LNCAP (cell line): ENCODE results near the gene ATG16L1.

ENCODE experiments used
- TF ChIP-seq, protein P1 (sequence below): fragments of 450-650 bp; IDR thresholded peaks from 2 replicates; pipeline ENCODE4 v1.5.1; 2017; ENCODE audit warnings: mild to moderate bottlenecking

ATG16L1 gene

DNA sequence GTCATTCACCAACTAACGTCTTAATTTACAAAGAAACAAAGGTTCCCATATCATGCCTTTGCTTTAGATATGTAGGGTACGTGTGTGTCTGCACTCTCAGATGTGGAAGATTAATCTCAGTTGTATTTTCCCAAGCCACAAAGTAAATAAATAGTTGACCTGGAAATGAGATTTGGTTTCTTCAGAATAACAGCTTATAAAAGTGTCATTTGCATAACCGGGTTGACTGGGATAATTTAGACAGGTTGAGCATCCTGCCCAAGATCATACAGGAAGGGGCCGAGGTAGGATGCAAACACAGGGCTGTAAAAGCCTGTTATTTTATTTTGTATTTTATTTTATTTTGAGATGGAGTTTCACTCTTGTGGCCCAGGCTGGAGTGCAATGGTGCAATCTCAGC is 19.5 kb downstream of the ATG16L1 start:
- TF ChIP-seq, protein P1, sequence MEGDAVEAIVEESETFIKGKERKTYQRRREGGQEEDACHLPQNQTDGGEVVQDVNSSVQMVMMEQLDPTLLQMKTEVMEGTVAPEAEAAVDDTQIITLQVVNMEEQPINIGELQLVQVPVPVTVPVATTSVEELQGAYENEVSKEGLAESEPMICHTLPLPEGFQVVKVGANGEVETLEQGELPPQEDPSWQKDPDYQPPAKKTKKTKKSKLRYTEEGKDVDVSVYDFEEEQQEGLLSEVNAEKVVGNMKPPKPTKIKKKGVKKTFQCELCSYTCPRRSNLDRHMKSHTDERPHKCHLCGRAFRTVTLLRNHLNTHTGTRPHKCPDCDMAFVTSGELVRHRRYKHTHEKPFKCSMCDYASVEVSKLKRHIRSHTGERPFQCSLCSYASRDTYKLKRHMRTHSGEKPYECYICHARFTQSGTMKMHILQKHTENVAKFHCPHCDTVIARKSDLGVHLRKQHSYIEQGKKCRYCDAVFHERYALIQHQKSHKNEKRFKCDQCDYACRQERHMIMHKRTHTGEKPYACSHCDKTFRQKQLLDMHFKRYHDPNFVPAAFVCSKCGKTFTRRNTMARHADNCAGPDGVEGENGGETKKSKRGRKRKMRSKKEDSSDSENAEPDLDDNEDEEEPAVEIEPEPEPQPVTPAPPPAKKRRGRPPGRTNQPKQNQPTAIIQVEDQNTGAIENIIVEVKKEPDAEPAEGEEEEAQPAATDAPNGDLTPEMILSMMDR: no peak

DNA sequence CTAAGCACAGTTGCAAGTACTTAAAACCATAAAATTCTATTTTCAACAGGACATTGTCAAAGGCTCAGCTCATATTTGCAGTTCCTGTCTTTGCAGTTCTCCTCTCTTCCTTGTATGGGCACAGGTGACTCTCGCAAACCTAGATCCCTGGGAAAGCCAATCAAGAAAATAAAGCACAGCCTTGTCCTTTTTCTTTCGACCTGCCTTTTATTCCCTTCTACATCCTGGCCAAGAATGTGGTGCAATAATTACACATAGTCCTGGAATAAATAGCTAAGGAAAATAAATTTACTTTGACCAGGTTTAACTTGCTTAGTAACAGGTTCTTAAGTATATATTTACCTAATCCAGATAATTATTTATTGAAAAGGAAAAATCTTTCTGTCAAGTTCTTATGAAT is 20.2 kb downstream of the ATG16L1 start:
- TF ChIP-seq, protein P1: no peak

DNA sequence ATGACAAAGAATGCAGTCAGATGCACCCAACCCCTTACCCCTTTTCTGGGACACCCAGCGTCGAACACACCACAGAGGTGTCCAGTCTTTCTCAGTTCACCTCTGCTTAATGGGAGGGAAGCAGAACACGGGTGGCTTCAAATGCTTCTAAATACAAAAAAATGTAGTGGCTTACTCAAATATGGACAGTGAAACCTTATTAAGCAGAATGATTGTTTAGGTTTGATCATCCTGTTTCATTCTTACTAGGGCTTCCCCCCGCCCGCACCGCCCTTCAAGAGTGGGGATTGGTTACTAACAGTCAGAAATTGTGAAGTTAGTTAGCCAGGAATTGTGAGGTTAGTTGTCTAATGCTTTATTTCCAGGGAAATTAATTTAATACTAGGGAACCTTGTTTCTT is 21.6 kb downstream of the ATG16L1 start:
- TF ChIP-seq, protein P1: no peak

DNA sequence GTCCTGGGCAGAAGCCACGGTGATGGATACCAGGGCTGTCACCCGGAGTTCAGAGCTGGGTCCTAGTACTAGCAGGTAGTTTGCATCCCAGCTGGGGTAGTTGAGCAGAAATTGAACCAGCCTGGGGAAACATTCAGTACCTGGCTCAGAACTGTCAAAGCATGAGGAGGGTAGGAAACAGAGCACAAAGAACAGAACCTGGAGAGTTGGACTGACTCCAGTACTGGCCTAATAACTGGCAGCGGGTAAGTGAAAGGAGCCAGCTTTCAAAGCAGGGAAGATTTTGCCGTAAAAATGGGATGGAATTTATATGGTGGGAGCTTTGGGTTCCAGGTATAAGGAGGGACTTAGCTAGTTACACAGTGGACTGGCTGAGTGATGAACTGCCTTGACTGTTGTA is 23.8 kb downstream of the ATG16L1 start:
- TF ChIP-seq, protein P1: no peak

DNA sequence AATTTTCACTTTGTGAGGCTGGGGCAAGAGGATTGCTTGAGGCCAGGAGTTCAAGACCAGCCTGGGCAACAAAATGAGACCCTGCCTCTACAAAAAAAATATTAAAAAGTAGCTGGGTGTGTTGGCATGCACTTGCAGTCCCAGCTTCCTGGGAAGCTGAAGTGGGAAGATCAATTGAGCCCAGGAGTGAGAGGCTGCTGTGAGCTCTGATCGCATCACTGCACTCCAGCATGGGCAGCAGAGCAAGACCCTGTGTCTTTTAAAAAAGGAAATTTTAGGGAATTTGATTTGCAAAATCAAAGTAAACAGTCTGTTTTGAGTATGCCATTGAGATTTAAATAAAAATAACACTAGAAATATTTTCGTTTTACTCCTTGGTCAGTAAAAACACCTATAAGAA is 27.4 kb downstream of the ATG16L1 start:
- TF ChIP-seq, protein P1: no peak

DNA sequence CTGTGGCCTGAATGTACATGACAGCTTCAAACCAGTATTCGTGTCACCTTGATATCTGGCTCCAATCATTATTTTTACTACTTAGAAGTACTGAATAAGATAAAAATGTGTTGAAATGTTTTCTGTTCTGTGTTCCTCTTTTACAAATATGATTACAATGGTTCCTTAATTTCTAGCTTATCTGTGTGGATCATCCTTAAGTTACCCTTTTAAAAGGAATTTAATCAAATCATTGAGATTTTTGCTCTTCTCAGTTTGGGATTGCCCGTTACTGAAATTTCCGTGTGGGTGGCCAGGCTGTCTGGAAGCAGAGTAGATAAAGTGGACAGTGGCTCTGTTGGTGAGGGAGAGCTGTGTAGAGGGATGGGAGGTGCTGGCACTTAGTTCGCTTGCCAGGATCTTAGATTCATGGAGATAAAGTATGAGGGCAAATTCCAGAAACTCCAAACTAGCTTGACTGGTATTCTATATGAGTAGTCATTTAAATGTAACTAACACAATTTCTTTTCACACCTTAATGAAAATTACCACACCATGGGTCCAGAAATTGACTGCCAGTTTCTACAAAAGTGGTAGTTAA is 28.7 kb downstream of the ATG16L1 start:
- TF ChIP-seq, protein P1: no peak

DNA sequence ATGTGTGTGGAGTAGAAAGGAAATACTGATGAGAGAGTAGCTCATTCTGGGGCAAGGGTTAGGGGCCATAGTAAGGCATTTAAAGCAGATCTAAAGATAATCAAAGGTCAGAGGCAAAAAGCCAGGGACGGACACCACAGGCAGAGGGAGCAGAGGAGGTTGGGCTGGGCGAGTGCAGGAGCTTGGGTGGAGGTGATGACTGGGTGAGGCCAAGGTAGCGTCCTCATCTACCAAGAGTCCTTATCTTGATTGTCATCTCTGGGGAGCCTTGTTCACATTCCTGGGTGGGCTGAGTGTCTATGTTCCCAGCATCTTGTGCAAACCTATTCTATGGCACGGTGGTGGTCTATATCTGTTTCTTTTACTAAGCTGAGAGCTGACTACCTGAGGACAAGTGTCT is 30.1 kb downstream of the ATG16L1 start:
- TF ChIP-seq, protein P1: no peak

DNA sequence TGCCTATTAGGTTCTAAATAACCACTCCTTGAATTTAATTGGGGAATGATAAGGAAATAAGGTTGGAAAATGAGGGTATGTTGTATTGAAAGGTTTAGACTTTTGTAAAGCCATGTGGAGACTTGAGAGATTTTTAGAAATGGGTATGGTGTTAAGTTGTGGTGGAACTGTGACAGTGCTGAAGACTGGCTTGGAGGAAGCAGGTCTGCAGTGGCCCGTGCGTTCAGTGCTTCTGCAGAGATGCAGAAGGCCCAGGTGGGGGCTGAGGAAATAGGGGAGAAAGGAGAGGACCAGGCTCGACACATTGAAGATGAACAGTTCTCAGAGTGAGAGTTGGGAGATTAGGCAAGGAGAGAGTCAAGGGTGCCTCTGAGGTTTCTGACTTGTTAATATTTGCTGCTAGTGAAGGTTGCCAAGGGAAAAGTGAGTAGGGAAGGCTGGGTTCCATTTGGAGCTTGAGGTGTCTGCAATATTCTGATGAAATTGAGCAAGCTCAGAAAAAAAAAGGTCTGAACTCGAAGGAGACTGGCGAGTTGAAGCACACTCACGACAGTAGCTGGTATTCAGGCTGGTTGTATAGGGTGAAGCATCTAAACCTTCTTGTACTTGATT is 30.6 kb downstream of the ATG16L1 start:
- TF ChIP-seq, protein P1: no peak
